ENCODE data around the gene FTSJ3.
"Not testable (repeated sequence)": the region's sequence is repeated elsewhere in the genome, so short reads cannot be mapped to it uniquely, and the experiment has no call there.

The FTSJ3 gene

DNA sequence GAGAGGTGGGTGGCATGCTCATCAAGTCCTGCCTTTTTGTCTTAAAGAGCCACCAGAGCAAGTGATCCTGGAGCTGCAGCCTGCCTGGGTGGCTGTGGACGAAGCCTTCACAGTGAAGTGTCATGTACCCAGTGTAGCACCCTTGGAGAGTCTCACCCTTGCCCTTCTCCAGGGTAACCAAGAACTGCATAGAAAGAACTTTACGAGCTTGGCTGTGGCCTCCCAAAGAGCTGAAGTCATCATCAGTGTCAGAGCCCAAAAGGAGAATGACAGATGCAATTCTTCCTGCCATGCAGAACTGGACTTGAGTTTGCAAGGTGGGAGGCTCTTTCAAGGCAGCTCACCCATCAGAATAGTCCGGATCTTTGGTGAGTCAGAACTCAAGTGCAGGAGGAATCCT, 31.8 kb upstream of the FTSJ3 start:
- no peak overlapping the region for H3K4me3 ChIP-seq (ENCODE audit: low read depth, low read length)
- no peak for DNase-seq (ENCODE audit: low read depth, low spot score)
- POLR2A ChIA-PET: interaction anchor here (0.6 kb wide), 1 partner anchor 16 kb away, joined by 7 read pairs; no protein-coding TSS in a partner anchor
- CTCF ChIA-PET: interaction anchor here (1.7 to 4.9 kb wide), 5 partner anchors 8 to 19 kb away, joined by 6 to 35 read pairs (median 7); partner anchors contain the start of gene SMARCD2
- TF ChIP-seq CTCF (IDR thresholded peaks at IDR 0.05; ENCODE audit: insufficient read depth, low read length, missing control alignments): no peak

- DNase-seq (ENCODE audit: low read depth, low spot score); H3K4me3 ChIP-seq (ENCODE audit: low read depth, low read length); POLR2A ChIA-PET: not testable (repeated sequence)
- CTCF ChIA-PET: interaction anchor here (0.9 to 4.6 kb wide), 3 partner anchors 9 to 11 kb away, joined by 3 to 47 read pairs (median 3); no protein-coding TSS in a partner anchor
These were observed 29.0 kb upstream of the FTSJ3 start for GRCh38 chr17:63856425-63856824.

DNA sequence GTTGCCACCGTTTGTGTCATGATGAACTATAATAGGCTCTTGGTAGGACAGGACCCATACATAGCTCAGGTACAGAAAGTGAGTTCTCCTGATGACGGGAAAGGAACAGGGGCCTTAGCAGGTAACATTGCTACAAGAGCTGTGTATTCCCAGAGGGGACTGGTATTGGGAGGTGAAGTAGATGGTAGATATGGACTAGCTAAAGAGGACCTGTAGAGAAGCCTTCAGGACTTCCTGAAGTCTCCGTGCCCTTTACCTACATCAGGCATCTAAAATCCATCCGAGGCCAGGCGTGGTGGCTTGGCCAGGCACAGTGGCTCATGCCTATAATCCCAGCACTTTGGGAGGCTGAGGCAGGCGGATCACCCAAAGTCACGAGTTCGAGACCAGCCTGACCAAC, 27.7 kb upstream of the FTSJ3 start:
- no peak for DNase-seq (ENCODE audit: low read depth, low spot score)
- ChIA-PET POLR2A (no interaction called here), CTCF (interaction anchor here (1.3 to 4.6 kb wide), 2 partner anchors 10 to 11 kb away, joined by 3 to 47 read pairs; no protein-coding TSS in a partner anchor)
- no peak overlapping the region for H3K4me3 ChIP-seq (ENCODE audit: low read depth, low read length)
- no peak for TF ChIP-seq CTCF (IDR thresholded peaks at IDR 0.05; ENCODE audit: insufficient read depth, low read length, missing control alignments)

GRCh38 chr17:63854709-63855108, 27.2 kb upstream of the FTSJ3 start:
- POLR2A ChIA-PET: no interaction called here

DNA sequence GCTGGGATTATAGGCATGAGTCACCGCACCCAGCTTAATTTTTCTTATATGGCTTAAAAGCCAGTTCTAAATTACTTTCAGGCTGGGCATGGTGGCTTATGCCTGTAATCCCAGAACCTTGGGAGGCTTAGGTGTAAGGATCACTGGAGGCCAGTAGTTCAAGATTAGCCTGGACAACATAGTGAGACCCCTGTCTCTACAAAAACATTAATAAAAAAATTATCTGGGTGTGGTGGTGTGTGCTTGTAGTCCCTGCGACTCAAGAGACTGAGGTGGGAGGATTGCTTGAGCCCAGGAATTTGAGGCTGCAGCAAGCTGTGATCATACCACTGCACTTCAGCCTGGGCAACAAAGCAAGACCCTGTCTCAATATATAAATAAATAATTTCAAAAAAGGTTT, 25.8 kb upstream of the FTSJ3 start:
- ChIA-PET POLR2A (no interaction called here), CTCF (interaction anchor here (1.0 to 4.6 kb wide), 2 partner anchors 13 to 25 kb away, joined by 3 to 47 read pairs; no protein-coding TSS in a partner anchor)
- no peak for DNase-seq (ENCODE audit: low read depth, low spot score)
- no peak overlapping the region for H3K4me3 ChIP-seq (ENCODE audit: low read depth, low read length)
- TF ChIP-seq CTCF (IDR thresholded peaks at IDR 0.05; ENCODE audit: insufficient read depth, low read length, missing control alignments): no peak

More at GRCh38 chr17:63854709-63855108, 27.2 kb upstream of the FTSJ3 start:
- no peak overlapping the region for H3K4me3 ChIP-seq (ENCODE audit: low read depth, low read length)
- no peak for DNase-seq (ENCODE audit: low read depth, low spot score)
- no peak for TF ChIP-seq CTCF (IDR thresholded peaks at IDR 0.05; ENCODE audit: insufficient read depth, low read length, missing control alignments)
- CTCF ChIA-PET: interaction anchor here (1.3 to 4.6 kb wide), 2 partner anchors 10 to 11 kb away, joined by 3 to 47 read pairs; no protein-coding TSS in a partner anchor

DNA sequence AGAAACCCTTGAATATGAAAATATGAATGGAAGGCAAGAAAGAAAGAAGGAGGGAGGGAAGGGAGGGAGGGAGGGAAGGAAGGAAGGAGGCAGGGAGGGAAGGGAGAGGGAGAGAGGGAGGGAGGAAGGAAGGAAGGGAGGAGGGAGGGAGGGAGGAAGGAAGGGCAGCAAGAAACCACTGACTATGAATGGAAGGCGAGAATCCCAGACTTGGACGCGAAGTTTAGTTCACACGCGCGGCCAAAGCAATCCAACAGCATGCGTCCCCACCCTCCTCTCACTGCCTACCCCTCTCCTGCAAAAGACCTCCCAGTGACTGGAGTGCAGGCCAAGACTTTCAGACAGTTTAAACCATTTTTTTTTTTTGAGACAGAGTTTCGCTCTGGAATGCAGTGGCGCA, 22.9 kb upstream of the FTSJ3 start:
- H3K4me3 ChIP-seq (ENCODE audit: low read depth, low read length): no peak overlapping the region
- ChIA-PET POLR2A (no interaction called here), CTCF (interaction anchor here (1.2 to 2.0 kb wide), 2 partner anchors 14 to 15 kb away, joined by 4 to 13 read pairs; no protein-coding TSS in a partner anchor)
- no peak for DNase-seq (ENCODE audit: low read depth, low spot score)
- TF ChIP-seq CTCF (IDR thresholded peaks at IDR 0.05; ENCODE audit: insufficient read depth, low read length, missing control alignments): no peak
